ENCODE data around the gene TM9SF1.
A peak's percentile ranks its signal among the peaks of the same experiment; 100 is the strongest.

Gene TM9SF1

DNA sequence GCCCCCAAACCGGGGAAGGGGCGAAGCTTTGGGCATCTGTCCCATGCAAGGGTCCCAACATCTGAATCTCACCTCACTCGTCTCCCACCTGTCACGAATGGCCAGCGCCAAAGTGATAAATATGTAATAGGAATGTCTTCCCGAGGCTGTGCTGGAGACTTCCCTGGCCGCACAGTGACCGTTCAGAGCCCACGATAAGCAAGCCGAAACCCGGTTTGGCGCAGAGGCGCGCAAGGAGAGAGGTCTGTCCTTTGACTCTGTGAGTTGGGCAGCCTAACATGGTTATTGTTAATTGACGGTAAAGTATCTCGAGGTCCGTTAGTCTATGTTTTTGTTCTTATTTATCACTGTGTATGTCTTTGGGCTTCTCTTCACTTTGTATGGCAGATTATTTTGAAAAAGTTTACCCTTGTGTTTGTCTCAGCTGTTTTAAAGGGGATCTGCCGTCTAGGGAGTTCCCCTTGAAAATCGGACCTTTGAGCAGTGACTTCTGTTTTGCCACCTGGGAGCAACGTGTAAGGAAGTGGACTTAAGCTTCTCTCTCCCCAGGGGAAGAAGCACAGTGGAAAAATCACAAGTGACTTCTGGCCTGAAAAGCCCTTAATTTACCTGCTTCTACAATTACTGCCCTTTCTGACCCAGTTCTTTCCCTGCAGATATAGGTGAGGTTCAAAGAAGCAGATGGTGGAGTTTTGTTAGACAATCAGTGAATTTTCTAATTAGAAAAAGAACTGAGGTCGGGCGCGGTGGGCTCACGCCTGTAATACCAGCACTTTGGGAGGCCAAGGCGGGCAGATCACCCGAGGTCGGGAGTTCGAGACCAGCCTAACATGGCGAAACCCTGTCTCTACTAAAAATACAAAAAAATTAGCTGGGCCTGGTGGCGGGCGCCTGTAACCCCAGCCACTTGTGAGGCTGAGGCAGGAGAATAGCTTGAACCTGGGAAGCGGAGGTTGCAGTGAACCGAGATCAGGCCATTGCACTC is 1.1 kb upstream of the TM9SF1 start:
- DNase-seq (ENCODE audit: low read depth): no peak

DNA sequence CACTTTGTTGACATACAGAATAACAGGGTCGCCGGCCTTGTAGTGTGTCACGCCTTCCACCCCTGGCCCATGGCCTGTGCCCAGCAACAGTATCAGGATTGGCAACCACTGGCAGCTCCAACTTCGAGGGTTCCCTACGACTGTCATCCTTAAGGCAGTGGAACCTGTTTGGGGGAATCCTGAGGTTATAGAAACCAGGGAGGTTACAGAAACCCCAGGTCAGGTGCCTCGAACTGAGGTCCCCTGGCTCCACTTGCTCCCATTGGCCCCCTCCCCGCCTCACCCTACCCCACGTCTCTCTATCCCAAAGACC is 412 bp downstream of the TM9SF1 start:
- no peak for DNase-seq (ENCODE audit: low read depth)

DNA sequence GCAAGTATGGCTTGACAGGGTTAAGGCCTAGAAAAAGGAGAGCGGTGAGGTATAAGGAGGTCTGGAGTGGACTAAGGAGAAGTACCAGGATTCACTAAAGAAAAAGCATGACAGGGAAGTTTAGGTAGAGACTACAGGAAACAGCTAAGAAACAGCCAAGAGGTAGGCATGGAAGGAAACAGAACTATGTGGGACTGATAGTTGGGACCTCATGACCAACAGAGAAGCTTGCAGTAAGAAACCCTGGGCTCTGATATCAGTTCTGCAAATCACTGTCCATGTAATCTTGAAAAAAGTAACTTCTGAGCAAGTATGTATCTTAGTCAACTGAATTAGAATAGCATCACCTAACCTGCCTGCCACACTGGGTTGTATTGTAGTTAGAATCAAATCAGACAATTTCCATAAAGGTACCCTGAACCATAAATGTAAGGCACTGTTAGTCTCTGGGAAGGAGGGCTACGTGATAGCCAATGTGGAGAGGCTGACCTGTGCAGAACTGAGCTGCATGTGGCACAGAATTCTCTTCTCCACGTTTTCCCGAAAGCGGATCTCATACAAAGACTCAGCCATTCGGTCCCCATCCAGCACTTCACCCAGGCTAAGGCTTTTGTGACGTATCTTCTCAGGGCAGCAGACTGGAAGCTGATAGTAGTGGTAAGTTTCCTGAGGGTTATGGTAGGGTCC is 912 bp downstream of the TM9SF1 start:
- no peak for DNase-seq (ENCODE audit: low read depth)

DNA sequence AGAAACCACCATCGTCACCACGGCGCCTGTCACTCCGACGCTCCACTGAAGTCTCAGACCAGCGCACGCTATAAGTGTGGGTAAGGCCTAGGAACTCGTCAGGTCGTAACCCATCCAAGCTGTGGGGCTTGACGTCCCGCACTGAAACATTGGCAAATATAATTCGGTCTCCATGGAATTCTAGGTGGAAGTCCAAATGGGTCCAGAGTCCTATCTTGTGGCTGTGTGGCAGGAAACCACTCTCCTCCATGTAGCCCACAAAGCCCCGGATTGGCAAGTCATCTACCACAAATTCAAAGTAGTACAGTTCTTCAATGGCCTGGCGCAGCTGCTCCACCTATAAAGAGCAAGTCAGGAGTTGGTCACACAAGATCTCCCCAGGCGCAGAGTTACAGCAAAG is 2.3 kb downstream of the TM9SF1 start:
- no peak for DNase-seq (ENCODE audit: low read depth)

DNA sequence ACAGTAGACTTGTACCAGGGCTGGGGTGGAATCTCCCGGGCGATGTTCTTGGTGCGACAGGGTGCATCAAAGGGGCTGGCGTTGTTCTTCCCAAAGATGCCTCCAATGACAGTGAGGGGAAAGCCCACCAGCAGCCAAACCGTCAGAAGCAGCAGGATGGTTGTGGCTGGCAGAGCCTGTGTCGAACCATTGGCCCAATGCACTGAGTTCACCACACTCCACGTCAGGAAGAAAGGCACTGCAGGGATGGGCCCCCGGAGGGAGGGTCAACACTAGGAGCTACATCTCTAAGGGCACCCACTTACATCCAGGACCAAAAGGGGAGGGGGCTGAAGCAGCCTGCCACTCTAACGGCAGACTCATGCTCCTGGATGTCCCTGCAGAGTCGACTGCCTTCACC is 4.8 kb downstream of the TM9SF1 start:
- DNase-seq (ENCODE audit: low read depth): no peak

DNA sequence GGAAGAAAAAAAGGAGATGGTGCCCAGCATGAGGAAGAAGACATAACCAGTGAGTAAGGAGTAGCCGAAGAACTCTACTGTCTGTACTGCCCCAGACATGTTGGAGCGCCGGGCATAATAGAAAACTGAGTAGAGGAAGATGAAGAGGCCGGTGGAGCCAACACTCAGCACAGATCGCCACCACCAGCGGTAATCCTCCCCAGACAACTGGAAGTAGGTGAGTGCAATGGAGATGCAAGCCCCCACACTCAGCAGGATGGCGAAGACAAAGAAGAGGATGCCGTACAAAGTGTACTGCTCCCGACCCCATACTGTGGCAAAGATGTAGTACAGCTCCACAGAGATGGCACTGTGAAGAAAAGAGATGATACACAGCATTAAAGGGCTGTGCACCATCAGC is 5.8 kb downstream of the TM9SF1 start:
- DNase-seq (ENCODE audit: low read depth): no peak

DNA sequence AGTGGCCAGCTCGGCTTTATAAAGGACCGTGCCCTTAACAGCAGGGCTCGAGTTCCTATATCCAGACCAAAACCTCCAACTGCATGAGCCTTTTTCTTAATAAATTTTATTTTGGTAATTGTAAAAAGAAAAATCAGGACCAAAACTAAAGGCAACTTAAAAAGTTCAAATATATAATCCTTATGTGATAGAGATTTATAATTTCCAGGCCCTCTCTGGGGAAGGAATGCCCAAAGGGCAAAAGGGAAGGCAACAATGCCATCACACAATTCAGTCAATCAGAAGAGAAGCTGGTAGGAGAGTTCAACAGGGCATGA is 6.2 kb downstream of the TM9SF1 start:
- no peak for DNase-seq (ENCODE audit: low read depth)

DNA sequence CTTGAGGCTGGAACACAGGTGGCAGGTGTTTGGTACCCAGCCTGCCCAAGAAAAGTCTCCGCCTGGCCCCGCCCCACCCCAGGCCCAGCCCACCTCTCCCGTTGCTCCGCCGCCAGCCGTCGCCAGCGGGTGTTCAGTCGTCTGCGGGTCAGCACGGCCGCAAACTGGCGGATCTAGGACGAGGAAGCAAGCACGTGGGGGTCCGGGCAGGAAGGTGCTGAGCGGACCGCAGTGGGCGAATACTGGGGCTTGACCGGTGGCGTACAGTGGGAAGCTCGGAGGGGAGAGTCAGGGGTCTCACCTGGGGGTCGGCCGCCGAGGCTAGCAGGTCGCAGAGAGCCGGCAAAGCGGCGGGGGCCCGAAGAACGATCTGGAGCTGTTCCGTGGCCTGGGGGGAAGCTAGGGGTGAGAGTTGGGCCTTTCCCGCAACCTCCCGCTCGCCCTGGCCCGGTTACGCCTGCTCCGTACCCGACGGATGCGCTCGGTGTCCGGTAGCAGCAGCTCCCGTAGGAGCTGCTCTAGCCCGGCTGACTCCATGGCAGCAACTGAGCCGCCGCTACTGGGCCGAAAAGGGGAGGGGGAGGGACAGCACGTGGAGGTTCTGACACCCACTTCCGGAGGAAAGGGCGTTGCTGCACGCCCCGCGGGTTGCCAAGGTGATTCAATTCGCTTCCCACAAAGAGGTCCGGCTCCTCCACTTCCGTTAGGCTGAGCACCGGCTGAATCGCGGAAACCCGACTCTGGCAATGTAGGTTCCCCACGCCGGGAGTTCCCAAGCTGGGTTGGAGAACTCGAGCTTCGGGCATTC is 6.8 kb downstream of the TM9SF1 start, which contains the start of gene IPO4:
IPO4 (minus strand) TSS at position 566 of the 808 bp plus-strand sequence; CDS start at position 537, 29 bp downstream.
- DNase-seq (ENCODE audit: low read depth): peak; percentile 79

DNA sequence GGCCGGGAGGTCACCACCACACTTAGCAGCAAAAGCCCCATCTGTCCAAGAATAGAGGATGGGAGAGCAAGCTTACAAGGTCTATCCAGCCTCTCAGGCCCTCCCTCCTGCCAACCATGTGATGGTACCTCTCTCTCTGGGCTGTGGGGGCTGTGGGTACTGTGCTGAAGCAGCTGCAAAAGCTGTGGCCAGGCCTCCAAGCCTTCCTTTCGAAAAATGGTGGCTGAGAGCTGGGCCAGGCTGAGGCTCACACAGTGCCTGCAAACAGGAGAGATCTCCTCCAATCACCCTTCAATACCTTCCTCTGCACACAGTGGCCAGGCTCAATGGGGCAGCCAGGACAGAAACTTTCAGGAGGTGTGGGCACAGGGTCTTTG is 7.7 kb downstream of the TM9SF1 start:
- no peak for DNase-seq (ENCODE audit: low read depth)

DNA sequence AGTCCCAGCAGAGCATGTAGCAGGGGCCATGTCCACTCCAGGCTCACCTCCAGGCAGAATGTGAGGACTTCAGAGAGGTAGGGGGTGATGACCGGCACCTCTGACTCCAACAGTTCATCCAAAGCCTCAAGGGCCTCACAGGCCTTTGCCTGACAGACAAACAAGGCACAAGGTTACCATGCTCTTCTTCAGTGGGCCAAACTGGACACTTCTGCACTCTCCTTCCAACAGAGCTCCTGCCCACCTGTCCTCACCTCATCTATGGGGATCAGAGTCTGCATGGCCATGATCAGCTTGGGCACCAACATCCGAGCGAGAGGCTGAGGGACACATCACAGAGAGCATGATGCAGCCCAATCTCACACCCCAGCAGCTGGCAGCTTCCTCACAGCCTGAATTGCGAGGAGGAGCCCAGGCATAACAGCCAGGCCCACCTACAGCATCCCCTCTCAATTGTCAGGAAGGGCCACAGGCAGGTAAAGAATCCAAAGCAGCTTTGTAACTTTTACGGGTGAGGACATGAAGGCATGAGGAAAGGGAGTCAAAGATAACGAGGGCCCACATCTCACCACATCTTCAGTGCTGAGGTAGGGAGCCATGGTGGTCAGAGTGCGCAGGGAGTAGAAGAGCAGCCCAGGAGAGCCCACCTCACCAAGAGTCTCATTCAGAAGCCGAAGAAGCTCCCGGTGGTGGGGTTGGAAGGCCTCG is 8.3 kb downstream of the TM9SF1 start:
- DNase-seq (ENCODE audit: low read depth): no peak

DNA sequence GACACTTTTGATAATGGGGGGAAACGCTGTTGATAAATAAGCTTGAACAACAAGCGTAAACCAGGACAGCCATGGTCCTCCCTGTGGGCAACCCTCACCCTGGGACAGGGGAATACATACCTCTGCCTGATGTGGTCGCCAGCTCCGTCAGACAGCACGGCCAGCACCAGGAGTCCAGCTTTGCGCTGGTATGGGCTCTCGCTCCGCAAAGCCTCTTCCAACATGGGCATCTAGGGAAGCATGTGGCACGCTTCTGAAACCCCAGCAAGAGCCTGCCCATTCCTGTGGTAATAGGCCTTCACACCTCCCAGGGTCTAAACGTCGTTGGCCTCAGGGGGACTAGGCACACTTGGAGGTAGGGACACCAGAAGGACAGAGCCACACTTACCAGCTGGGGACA is 9.5 kb downstream of the TM9SF1 start:
- no peak for DNase-seq (ENCODE audit: low read depth)

DNA sequence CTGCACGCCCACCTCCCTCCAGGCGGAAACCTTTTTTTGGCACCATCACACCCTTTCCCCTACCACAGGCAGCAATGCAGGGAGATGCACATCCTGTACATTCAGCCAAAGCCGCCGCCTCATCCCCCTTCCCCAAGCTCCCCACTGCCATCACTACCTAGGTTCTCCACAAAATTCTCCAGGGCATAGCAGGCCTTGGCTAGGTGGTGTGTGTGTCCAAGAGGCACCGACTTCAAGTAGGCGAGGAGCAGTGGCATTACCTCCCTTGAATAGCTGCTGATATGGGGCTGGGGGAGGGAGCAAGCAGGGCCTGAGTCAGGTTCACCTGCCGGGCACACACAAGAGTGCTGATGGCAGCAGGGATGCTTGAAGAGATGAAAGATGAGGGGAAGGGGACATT is 10.2 kb downstream of the TM9SF1 start:
- no peak for DNase-seq (ENCODE audit: low read depth)

DNA sequence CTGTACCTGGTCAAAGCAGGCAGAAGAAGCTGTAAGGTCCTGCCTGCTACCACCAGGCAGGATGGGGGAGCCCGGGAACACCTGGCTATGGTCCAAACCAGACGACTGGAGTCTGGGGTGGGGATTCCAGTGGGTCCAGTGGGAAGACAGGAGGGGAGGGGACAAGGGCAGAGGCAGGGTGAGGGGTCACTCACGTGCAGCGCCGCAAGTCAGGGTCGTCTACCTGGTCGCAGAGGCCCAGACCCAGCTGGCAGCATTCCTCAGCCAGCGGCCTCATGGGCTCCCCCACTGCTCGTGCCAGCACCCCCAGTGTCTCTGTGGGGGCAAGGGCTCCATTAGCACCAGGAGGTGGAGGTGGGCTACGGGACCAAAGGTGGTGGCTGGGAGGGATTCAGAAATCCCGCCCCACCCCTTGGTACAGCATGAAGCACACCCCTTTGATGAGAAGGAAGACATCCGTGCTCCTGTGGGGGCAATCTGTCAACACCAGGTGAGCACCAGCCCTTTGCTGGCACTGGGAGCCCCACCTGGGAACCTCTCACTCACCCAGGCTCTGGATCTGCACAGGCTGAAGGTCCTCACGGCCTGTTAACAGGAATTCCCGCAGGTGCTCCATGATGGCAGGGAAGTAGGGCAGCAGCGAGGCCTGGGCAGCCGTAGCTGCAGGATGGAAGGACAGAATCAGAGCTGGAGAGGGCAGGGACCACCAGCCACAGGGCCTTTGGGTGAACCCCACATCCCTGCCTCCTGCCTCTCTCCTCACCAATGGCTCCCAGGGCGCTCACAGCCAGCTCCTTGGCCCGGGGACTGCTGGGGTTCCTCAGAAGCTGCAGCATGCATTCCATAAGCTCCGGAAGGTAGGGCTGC is 10.9 kb downstream of the TM9SF1 start:
- DNase-seq (ENCODE audit: low read depth): no peak

DNA sequence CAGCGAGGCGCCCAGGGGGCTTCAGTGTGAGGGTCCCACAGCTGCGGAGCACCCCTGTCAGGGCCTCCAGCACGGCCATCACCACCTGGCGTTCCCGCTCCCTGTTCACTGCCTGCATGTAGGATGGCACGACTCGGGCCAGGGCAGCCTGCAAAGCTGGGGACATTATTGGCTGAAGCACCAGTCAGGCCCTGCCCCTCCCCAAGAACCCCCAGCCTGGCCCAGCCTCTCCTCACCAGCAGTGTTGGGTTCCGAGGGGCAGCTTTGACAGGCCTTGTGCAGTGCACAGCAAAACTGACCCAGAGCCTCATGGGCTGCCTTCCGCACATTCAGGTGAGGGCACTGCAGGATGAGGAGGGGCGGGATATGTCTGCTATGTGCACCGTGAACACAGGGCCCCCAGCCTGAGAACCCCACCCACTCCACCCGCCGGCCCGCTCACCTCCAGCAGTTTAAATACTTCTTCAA is 12.2 kb downstream of the TM9SF1 start:
- DNase-seq (ENCODE audit: low read depth): no peak

DNA sequence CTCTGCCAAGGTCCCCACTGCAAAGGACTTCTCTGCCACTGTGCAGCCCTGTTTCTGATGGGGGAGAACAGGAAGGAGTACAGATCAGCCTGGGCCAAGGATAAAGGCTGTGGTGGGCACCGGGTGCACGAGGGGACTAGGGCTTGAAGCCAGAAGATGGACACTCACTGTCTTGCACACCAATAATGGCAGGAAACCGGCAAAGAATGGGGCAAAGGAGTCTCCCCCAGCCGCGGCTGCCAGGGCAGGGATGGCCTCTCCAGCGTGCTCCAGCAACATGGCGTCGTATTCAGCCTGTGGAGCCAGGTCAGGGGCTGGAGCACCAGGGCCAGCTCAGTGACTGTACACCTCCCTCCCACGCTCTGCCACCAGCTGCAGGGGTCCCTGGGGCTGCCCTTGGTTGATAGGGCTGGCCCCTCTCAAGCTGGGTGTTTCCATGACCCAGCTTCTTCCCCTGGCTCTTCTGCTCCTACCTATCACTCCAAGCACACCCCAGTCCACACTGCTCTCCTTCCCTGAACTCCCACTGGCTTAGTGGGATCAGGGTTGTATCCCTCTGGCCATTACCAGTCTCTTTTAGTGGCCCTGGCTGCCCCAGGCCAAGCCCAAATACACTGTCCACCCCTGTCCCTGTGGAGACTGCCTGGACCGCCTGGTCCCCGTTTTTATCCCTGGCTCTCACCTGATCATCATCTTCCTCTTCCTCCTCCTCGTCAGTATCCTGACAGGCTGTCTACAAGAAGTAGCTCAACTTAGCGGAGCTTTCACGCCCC is 12.9 kb downstream of the TM9SF1 start:
- no peak for DNase-seq (ENCODE audit: low read depth)

DNA sequence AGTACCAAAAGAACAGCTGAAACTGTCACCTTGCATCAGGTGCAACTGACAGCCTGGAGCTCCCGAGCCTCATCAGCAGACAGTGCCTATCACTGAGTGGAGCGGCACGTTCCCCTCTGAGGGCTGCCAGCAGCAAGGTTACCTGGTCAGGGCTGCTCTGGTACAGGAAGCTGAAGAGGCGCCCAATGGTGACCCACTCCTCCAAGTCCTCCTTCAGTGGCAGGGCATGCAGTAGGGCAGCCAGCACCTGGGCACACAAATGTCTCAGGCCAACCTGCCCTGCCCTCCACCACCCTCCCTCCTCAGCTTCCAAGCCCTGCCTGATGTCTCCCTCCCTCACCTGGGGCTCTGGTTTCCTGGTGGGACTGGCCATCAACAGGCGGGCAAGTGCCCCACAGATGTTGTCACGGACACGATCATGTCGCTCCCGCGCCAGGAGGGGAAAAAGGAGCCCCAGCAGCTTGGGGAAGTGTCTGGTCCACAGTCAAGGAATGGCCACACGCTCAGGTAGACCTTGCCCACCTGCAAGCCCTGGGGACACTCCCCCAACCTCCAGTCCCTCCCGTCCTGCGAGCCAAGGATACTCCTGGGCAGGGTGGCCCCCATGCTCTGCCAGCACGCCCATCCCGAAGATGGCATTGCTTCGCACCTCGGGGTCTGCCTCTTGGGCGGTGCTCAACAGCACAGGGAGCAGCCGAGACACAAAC is 13.7 kb downstream of the TM9SF1 start:
- DNase-seq (ENCODE audit: low read depth): no peak

DNA sequence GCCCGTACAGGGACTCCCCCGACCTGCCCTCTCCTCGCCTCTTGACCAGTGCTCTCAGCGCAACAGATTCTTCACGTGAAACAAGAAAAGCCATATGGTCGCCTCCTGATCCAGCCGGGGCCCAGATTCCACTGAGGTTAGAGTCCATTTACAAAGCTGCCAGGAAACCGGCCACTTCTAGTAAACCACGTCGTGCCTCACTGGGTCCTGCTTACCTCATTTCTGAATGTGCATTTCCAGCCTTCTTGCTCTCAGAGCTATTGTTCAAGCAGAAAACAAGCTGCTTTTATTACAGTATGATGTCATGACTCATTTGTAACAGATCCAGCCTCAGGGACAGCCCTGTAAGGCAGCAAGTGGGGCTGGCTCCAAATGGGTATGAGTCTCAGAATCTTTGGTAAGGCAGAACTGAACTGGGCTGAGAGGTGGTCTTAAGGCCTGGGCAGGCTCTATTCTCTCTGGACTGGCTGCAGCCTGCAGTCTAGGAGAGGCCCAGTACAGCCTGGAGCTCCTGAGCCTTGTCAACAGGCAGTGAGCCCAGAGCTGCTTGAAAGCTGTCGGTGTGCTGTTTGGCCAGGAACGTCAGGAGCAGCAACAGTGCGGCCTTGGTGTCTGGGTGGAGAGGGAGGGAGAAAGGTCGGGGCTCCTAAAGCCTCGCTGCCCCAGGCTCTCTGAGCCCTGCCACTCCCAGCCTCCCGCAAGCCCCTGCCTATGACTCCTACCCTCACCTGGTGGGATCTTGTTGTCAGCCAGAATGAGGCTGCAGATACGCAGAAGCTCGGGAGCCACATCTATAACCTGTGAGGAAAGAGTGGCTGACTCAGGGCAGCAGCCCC is 15.1 kb downstream of the TM9SF1 start:
- peak; percentile 76 for DNase-seq (ENCODE audit: low read depth)

DNA sequence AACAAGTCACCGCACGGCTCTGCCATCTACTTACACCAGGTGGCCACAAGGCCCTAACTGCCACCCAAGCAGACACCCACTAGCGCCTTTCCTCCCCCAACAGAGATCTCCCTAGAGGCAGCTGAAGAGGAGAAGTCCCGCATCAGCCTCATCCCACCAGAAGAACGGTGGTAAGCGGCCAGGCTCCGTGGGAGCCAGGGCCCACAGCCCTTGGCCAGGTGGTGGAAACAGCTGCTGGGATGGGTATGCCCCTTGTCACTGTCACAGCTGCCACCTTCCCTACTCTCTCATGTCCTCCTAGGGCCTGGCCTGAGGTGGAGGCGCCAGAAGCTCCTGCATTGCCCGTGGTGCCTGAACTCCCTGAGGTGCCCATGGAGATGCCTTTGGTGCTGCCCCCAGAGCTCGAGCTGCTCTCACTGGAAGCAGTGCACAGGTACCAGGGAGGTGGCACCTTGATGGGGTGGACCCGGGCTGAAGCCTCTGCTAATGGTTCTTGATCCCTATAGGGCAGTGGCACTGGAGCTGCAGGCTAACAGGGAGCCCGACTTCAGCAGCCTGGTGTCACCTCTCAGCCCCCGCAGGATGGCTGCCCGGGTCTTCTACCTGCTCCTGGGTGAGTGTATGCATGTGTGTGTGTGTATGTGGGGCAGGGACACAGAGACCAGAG is 15.8 kb downstream of the TM9SF1 start:
- DNase-seq (ENCODE audit: low read depth): no peak

Data from GM04503 (cell line).